ELR (cell line): ENCODE data around the gene RPP25.
A peak's percentile ranks its signal among the peaks of the same experiment; 100 is the strongest.
"Not testable (repeated sequence)": the region's sequence is repeated elsewhere in the genome, so short reads cannot be mapped to it uniquely, and the experiment has no call there.

Experiments
- DNase-seq: peaks from one replicate; pipeline ENCODE4 v3.0.0-alpha.2; 2015; ENCODE audit warnings: low read depth

The RPP25 gene

DNA sequence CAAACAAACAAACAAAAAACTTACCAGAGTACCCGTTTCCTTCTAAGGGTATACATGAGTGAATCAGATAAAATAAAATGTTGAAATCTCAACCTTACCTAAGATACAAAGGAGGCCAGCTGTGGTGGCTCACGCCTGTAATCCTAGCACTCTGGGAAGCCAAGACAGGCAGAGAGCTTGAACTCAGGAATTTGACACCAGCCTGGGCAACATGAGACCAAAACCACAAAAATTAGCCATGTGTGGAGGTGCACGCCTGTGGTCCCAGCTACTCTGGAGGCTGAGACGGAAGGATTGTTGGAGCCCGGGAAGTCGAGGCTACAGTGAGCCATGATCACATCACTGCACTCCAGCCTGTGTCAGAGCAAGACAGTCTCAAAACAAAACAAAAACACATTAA is 38.9 kb downstream of the RPP25 start:
- no peak for DNase-seq

DNA sequence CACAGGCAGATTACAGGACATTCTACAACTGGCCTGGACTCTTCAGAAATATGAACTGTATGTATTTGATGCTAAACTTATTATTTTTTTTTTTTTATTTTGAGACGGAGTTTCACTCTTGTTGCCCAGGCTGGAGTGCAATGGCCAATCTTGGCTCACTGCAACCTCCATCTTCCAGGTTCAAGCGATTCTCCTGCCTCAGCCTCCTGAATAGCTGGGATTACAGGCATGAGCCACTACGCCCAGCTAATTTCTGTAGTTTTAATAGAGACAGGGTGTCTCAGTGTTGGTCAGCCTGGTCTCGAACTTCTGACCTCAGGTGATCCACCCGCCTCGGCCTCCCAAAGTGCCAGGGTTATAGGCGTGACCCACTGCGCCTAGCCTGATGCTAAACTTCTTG is 42.8 kb downstream of the RPP25 start:
- not testable (repeated sequence) for DNase-seq

DNA sequence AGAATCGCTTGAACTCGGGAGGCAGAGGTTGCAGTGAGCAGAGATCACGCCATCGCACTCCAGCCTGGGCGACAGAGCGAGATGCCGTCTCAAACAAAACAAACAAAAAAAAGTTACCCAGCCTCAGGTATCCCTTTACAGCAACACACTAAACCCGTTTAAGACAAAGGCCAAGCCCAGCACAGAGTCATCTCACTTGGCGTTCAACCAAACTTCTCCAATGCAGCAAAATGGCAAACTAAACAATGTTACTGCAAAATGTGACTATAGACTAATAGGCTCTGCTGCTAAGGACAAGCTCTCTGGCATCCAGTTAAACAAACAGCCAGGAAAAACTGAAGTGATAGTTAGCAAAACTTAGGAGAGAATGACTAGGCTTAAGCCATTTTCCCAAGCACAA is 43.5 kb downstream of the RPP25 start:
- DNase-seq: no peak

DNA sequence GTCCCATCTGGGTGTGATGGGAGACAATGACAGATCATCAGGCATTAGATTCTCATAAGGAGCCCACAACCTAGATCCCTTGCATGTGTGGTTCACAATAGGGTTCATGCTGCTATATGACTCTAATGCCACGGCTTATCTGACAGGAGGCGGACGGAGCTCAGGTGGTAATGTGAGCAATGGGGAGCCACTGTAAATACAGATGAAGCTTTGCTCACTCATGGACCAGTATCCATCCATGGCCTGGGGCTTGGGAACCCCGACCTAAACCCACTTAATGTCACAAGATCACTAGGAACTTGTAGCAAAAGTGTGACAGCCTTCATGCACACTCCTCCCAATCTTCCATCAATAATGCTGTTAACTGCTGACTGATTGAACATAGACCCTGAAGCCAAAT is 47.9 kb downstream of the RPP25 start:
- no peak for DNase-seq

DNA sequence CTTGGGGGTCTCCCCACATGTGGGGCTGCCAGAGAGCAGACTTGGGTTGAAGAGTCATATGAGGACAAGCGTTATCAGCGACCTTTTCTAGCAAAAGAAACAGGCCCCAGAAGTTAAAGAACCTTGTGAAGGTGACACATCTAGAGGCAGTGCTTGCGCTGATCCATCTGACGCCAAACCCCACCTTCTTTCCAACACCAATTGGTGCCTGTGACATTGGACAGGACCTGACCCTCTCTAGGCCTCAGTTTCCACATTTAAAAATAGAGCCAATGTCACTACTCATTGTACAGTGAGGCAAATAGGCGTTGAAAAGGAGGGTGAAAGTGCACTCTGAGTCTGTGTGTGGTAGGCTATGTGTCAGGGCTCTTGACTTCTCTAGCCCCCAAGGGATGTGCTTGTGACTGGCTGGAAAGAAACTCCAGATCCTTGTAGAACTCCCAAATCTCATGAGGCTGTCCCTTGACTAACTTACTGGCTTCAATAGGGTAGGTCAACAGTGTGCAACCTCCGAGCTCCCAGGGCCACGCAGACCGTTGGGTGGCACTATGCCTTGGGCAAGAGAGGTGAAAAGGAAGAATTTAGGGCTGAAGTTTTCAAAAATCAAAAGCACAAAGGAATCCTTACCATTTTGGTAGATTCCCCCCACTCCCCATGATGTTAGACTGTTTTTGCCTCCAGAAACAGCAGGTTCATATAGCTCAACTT is 49.3 kb downstream of the RPP25 start:
- peak; percentile 33 for DNase-seq

DNA sequence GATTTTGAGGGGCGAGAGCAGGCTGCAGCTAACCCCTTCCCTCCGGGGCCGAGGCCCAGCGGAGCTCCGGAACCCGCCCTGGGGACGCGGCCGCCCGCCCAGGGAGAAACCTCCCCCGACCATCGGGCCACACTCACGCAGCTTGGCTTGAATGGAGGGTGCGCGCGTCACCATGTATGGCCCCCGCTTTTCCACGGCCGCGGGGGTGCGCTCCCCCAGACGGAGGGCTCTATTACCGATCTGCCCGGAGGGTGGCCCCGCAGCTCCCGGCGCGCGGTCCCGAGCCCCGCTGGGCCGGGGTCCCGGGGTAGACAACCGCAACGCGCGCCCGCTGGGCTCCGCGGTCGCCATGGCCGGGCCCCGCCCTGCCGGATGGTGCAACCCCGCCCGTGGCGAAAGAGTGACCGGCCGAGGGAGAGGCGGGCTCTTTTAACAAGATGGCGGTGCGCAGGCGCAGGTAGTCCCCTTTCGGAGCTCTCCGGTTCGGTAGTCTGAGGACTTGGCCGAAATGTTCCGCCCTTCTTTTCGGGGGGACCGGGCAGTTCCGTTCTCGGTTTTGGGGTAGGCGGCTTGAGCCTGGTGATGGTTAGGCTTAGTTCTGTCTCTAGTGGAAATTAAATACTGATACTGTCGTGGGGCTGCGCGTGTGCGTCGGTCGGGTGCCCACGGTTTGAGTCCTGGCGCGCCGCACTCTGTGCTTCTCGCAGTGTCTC is 50.0 kb downstream of the RPP25 start, which contains the start of gene FAM219B:
TSS of gene FAM219B (minus strand) at position 402 of the 713 bp plus-strand sequence. CDS start at position 351, 51 bp downstream.
- DNase-seq: peak; percentile 91

DNA sequence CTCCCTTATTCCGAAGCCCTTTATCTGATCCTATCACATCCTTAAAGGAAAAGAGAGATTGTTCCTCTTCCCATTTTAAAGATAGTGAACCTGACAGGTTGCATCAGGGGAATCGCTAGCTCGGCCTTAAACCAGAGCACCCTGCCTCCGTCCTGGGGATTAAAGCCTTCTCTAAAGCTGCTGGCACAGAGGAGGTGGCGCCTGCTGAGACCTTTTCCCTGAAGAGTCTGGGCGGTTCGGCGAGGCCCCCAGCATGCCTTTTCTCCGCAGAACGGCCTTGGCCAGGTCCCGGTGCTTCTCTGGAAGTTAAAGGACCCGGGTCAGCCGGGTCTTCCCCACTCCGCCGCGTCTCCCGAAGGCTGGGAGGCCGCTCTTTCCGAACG is 50.5 kb downstream of the RPP25 start:
- DNase-seq: peak; percentile 37
